A673 (cell line): Measurements from ENCODE around the gene POMT2.

Experiments
- EZH2 ChIP-seq: fragments of 200-600 bp; sonication (generic); IDR thresholded peaks from 2 replicates; pipeline ENCODE4 v1.6.1; 2017; ENCODE audit warnings: borderline replicate concordance, low read depth, mild to moderate bottlenecking, mixed read lengths, antibody characterized with exemption, low read length; ENCODE audit not compliant: poor library complexity, severe bottlenecking
- TF ChIP-seq, protein P1 (sequence below): fragments of 300-800, 200-600 bp; sonication (generic); conservative IDR thresholded peaks from 2 replicates; pipeline ENCODE4 v1.5.1; 2017; ENCODE audit warnings: low read depth, mild to moderate bottlenecking, antibody characterized with exemption, low read length, moderate library complexity, mixed read lengths

DNA sequence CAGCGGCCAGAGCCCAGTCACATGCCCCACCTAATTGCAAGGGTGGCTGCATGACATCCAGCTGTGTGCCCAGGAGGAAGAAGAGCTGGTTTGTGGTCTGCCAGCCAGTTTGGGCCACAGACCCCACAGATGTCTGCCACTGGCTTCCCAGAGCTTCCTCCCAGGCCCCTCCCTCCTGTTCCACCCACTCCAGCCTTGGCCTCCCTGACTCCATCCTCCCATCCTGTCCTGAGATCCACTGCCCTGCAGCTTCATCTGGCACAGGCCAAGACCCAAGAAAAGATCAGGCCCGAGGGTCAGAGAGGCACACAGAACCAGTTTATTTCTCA is 55.5 kb downstream of the POMT2 start:
- TF ChIP-seq, protein P1, sequence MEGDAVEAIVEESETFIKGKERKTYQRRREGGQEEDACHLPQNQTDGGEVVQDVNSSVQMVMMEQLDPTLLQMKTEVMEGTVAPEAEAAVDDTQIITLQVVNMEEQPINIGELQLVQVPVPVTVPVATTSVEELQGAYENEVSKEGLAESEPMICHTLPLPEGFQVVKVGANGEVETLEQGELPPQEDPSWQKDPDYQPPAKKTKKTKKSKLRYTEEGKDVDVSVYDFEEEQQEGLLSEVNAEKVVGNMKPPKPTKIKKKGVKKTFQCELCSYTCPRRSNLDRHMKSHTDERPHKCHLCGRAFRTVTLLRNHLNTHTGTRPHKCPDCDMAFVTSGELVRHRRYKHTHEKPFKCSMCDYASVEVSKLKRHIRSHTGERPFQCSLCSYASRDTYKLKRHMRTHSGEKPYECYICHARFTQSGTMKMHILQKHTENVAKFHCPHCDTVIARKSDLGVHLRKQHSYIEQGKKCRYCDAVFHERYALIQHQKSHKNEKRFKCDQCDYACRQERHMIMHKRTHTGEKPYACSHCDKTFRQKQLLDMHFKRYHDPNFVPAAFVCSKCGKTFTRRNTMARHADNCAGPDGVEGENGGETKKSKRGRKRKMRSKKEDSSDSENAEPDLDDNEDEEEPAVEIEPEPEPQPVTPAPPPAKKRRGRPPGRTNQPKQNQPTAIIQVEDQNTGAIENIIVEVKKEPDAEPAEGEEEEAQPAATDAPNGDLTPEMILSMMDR, result no peak
- TF ChIP-seq EZH2, result no peak
